Measurements from ENCODE around the gene ARFGEF2.
"Not testable (repeated sequence)": the region's sequence is repeated elsewhere in the genome, so short reads cannot be mapped to it uniquely, and the experiment has no call there.

ARFGEF2 gene

DNA sequence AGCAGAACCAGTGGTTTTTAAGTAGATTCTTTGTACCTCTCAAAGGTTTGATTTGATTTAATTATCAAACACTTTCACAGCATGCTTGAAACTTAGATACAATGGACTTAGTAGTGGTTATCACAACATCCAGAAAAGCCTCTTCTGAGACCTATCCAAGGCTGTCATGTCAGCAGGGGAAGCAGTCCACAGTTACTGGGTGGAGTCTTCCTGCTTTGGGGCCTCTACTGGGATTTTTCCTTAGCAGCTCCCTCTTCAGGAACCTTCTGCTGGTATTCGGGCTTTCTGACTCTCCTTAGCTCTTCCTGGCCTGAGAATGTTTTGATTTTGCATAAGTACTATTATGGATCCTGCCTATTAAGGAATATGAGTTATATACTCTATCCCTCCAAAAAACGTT, 36.0 kb downstream of the ARFGEF2 start:
- no peak for DNase-seq

DNA sequence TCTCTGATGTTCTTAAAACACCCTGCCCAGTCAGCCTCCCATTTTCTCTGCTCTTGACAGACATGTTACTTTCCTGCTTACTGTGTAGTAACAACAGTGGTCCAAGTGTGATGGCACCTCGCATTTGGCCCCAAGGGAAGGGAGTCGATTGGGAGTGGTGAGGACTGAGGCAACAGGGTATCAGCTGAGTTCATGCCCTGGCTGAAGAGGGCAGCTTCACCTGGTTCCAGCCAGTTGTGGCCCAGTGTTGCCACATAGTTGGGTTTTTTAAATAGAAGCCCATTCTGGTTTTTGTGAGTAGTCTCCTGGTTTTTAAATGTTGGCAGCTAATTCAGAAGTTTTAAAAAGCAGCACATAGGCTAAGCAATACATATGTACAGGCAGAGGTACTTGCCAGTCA, 37.2 kb downstream of the ARFGEF2 start:
- DNase-seq = no peak

- no peak for DNase-seq
Measured at GRCh38 chr20:48959899-48960550, 38.5 kb downstream of the ARFGEF2 start.

DNA sequence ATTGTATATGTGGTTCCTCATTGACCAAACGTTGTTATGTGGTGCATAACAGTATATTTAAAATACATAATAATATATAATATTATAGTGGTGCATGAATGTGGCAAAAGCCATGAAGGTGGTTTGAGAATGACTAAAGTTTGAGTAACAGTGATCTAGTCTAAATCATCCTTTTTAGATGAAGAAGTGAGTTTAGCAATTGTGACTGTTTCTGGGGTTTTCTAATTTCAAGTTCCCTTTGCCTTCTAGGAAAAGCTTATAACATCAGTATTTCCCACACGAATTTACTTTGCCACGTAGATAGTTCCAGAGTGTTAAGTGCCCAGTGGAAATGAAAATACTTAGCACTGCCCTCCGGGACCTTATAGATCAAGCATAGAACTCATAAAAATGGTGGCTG, 40.9 kb downstream of the ARFGEF2 start:
- no peak for DNase-seq

DNA sequence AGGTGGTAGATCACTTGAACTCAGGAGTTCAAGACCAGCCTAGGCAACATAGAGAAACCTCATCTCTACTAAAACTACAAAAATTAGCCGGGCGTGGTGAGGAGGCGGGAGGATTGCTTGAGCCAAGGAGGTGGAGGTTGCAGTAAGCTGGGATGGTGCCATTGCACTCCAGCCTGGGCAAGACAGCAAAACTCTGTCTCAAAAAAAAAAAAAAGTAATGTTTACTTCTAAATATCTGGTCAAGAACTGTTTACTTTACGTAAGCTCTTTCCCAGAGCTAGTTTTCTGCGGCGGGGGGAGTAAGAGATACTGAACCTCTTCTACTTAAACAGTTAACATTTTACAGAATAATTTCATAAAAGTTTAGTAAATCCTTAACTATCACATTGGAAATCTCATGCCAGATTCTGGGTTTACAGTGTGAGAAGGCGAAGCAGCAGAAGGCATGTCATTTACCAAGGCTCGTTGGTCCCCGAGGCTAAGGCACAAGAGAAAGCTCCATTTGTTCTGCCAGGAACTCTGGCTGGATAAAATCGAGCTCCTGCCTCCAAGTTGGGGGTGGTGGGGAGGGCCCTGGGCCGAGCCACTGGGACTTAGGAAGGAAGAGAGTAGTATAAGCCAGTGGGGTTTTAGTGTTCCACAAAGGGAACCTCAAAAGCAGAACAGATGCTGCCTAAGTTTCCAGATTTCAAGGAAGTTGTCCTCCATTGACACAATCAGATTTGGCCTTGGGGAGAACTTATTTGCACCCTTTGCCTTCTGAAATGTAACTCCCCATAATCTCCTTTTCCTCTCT, 41.7 kb downstream of the ARFGEF2 start:
- DNase-seq = no peak

DNA sequence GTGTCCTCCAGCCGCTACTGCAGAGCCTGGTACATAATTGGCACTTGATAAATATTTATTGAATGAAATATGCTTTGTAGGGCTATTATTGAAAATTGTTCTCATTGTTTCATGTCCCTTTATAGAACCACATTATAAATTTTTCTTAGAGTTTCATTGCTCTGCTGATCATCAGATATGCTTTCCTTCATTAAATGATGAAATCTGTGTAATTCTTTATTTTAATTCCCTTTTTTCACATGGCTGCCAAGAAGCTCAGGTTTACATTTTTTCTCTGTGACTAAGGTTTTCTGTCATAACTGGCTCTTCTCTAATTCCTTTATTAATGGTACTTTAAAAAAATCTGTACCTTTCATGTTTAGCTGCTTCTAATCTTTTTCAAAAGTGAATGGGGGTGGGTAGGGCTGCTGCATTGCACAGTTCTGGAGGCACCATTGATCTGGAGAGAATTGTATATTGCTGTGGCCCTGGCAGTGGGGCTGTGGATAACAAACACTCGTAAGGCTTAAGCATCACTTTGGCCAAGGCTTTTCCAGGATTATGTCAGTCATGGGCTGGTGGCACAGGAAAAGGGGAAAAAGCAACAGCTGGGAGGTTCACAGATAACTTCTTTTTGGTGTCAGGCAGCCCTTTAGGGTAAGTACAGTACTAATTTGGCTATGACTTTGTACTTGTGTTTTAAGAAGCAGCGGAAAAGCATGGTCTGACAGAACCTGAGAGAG, 43.8 kb downstream of the ARFGEF2 start:
- no peak for DNase-seq

- no peak for DNase-seq
Measured at GRCh38 chr20:48970681-48971365, 49.3 kb downstream of the ARFGEF2 start.

DNA sequence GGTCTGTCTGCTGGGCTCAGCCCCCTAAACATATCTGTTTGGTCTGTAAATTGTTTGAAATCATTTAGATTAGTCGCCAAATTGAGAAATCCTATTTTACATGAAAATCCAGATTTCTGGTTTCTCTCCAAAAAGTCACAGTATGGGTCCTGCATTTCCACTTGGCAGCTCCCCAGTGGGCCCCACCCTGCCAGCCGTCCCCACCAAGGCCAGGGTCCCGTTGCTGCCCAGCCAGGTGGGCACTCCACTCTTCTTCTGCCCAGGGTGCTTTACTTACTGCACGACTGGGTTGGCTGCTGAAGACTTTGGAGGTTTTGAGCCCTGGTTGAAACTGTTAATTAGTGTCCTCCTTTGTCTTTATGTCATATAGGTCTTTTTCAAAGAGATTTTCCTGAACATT, 50.4 kb downstream of the ARFGEF2 start:
- no peak for DNase-seq

- no peak for DNase-seq
Measured at GRCh38 chr20:48972816-48973215, 51.3 kb downstream of the ARFGEF2 start.

GRCh38 chr20:48975955-48976354, 54.4 kb downstream of the ARFGEF2 start:
- DNase-seq = no peak

GRCh38 chr20:48979980-48980379, 58.5 kb downstream of the ARFGEF2 start:
- DNase-seq = not testable (repeated sequence)

DNA sequence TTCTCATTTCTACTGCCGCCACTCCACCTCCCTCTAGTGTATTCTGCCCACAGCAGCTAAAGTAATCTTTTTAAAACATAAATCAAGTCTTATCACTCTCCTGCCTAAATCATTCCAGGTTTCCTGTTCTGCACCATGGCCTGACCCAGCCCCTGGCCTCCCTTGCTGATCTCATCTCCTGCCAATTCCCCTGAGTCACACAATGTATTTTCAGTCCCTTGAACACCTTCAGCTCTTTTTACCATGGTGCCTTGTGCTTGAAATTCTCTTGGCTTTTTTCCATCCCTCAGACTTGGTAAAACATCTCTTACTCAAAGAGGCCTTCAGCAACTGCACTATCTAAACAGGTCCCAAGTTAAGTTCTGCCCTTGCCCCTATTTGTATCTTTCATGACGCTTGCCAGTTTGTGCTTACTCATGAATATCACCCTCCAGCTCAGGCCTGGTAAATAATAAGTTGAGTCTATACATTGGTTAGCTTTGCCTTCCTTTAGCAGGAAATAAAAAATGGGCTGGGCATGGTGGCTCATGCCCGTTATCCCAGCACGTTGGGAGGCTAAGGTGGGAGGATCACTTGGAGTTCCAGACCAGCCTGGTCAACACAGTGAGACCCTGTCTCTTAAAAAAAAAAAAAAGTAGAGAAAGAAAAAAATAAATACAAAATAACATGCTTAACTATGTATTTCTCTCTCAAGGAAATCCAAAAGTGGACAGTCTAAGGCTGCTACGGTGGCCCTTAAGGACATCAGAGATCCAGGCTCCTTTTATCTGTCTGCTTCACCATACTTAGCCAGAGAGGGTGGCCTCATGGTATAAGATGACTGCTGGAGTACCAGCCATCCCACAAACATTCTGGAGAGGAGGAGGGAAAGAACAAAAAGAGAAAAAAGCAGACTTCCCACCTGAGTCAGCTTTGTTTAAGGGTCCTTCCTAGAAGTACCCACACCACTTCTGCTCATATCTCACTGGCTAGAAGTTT, 62.2 kb downstream of the ARFGEF2 start:
- no peak for DNase-seq

DNA sequence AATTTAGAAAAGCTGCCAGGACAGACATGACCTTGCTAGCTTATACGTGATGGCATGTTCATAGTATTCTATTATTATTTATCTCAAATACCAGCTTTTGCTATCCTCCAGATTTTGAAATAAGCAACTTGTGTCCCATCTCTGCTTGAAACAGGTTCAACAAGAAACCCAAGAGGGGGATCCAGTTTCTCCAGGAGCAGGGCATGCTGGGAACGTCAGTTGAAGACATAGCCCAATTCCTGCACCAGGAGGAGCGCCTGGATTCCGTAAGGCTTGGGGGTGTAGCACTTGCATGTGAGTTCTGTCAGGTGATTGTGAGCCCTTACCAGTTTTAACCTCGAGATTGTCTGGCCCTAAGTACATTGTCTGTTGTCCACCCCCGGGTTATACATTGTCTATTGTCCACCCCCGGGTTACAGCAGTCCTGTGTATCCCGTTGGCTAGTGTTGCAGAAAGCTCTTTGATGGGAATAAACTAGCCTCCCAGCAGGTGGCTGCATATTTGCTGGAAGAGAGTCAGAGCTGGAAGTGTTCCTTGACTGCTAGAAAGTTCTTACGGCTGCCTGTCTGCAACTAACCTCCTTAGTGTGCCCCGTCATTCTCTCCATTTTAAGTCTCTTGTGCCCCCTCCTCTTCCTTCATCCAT, 63.2 kb downstream of the ARFGEF2 start:
- no peak for DNase-seq

GRCh38 chr20:48986899-48987298, 65.4 kb downstream of the ARFGEF2 start:
- peak in 1 of 2 experiments; percentile 56 for DNase-seq

- no peak for DNase-seq
Measured at GRCh38 chr20:48990467-48990866, 69.0 kb downstream of the ARFGEF2 start.

DNA sequence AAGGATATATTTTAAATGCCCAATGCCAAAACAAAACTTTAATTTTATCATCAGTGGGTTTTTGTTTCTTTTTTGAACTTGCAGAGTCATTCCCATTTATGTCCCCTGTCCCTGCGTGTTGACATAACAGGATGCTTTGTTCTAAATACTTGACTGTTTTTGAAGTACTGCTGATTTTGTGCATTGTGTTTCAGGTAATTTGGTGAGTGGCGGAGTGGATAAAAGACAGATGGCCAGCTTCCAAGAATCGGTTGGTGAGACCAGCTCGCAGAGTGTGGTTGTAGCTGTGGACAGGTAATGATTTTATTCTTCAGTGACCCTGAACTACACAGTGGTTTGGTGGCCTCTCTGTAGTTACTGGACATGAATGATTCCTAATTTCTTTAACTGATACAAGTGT, 74.1 kb downstream of the ARFGEF2 start:
- DNase-seq = no peak

GRCh38 chr20:48999890-49000870, 78.7 kb downstream of the ARFGEF2 start:
- peak in 1 of 2 experiments; percentile 6 for DNase-seq

GRCh38 chr20:49001741-49002140, 80.2 kb downstream of the ARFGEF2 start:
- no peak for DNase-seq

DNA sequence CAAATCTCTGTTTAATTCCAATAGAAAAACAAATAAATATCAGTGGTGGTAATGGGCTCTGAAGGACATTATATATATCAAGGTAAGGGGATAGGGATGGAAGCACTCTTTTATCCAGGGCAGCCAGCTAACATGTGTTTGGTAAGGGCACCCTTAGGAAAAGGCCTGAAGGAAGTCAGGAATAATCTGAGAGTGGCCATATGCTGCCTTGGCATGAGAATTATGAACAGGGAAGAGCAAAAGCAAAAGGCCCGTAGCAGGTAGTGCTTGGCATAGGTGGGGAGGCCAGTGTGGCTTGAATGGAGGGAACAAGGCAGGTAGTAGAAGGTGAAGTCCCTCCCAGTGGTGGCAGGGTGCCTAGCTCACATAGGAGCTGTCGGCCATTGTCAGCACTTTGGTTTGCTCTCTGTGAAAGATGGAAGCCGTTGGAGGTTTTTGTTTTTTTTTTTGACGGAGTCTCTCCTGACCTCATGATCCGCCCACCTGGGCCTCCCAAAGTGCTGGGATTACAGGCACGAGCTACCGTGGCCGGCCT, 85.0 kb downstream of the ARFGEF2 start:
- no peak for DNase-seq
